B cell (primary cell): Measurements from ENCODE around the gene ACTN3. TPM values are rescaled to one million over a fixed set of nuclear protein-coding genes. Genes with fewer than 3 reads are reported as not detected.
"Not testable (repeated sequence)": the region's sequence is repeated elsewhere in the genome, so short reads cannot be mapped to it uniquely, and the experiment has no call there.

Source experiments
- ATAC-seq: fragments of 200-7000 bp; cut with Tn5 transposase; one replicate; pipeline ENCODE4 v1.10.0; 2021; ENCODE audit warnings: low read depth, mild to moderate bottlenecking, moderate number of reproducible peaks, moderate library complexity
- CTCF ChIA-PET: fragments of 350-600 bp; sonication (Branson Sonifier 250); formaldehyde crosslinking; loops from one replicate; lab custom pipeline; 2021; ENCODE audit warnings: antibody characterized with exemption, inconsistent platforms; lab: Charles Lee
- POLR2A ChIA-PET: fragments of 350-600 bp; sonication (Branson Sonifier 250); formaldehyde crosslinking; loops from one replicate; lab custom pipeline; 2021; ENCODE audit warnings: antibody characterized with exemption; lab: Charles Lee
- DNase-seq: peaks from one replicate; pipeline ENCODE4 v3.0.0; 2013
- H2AFZ ChIP-seq: 2 replicates; pipeline ENCODE4 v1.6.1; 2012; ENCODE audit warnings: mild to moderate bottlenecking, low read depth, low read length; ENCODE audit not compliant: insufficient read depth, poor library complexity, severe bottlenecking
- H3K27ac ChIP-seq, 2 donors: 1 replicate in 1 of 2; 2 replicates in 1 of 2; pipeline ENCODE4 v1.5.1; 2012 to 2013; ENCODE audit warnings: low read length in 2 of 2, mild to moderate bottlenecking in 2 of 2, moderate library complexity in 1 of 2
- H3K27me3 ChIP-seq, 4 experiments: fragments of 200-600 bp in 1 of 4; sonication (generic) in 1 of 4; replicated peaks in 1 of 4; 1 replicate in 2 of 4; 2 replicates in 2 of 4; pipeline versions ENCODE4 v1.6.1 to v1.7.0; 2013 to 2016; ENCODE audit warnings: low read length in 3 of 4, mild to moderate bottlenecking in 2 of 4, mixed read lengths in 1 of 4, moderate library complexity in 1 of 4; ENCODE audit not compliant: insufficient read depth in 4 of 4, control insufficient read depth in 3 of 4; ENCODE audit errors: control extremely low read depth in 1 of 4
- H3K36me3 ChIP-seq, 2 experiments: replicated peaks in 1 of 2; 1 replicate in 1 of 2; 2 replicates in 1 of 2; pipeline versions ENCODE4 v1.6.1 to v1.7.1; 2013; ENCODE audit warnings: low read length in 1 of 2; ENCODE audit not compliant: insufficient read depth in 2 of 2, control insufficient read depth in 1 of 2; ENCODE audit errors: control extremely low read depth in 1 of 2, extremely low read depth in 1 of 2
- H3K4me1 ChIP-seq, 2 donors: fragments of 200-600 bp in 1 of 2; sonication (generic) in 1 of 2; 1 replicate in 1 of 2; 2 replicates in 1 of 2; pipeline versions ENCODE4 v1.5.1 to v1.6.1; 2013 to 2017; ENCODE audit warnings: low read length in 2 of 2; ENCODE audit not compliant: control insufficient read depth in 2 of 2, insufficient read depth in 2 of 2
- H3K4me2 ChIP-seq: replicated peaks from 2 replicates; pipeline ENCODE3; 2012; ENCODE audit warnings: mild to moderate bottlenecking, low read depth, low read length; ENCODE audit not compliant: poor library complexity, severe bottlenecking
- H3K4me3 ChIP-seq, 5 experiments: fragments of 200-600 bp in 1 of 5; sonication (generic) in 1 of 5; 1 replicate in 3 of 5; 2 replicates in 2 of 5; pipeline versions ENCODE4 v1.5.1 to v1.7.0; 2011 to 2016; ENCODE audit warnings: low read length in 4 of 5, mild to moderate bottlenecking in 4 of 5, low read depth in 2 of 5, control low read depth in 1 of 5, moderate library complexity in 1 of 5; ENCODE audit not compliant: insufficient read depth in 1 of 5; ENCODE audit errors: control extremely low read depth in 1 of 5, extremely low read depth in 1 of 5
- H3K79me2 ChIP-seq: fragments of 200-600 bp; sonication (generic); one replicate; pipeline ENCODE4 v1.6.0; 2016; ENCODE audit warnings: low read length; ENCODE audit not compliant: control insufficient read depth, insufficient read depth
- H3K9ac ChIP-seq: fragments of 200-600 bp; sonication (generic); 2 replicates; pipeline ENCODE4 v1.6.1; 2017; ENCODE audit warnings: mild to moderate bottlenecking, low read length, moderate library complexity
- H3K9me3 ChIP-seq, 3 donors: one replicate each; pipeline versions ENCODE4 v1.6.1 to v1.7.1; 2013; ENCODE audit warnings: low read length in 2 of 3; ENCODE audit not compliant: control insufficient read depth in 2 of 3, insufficient read depth in 1 of 3; ENCODE audit errors: control extremely low read depth in 1 of 3
- H4K20me1 ChIP-seq: 2 replicates; pipeline ENCODE4 v1.6.0; 2012; ENCODE audit warnings: mild to moderate bottlenecking, low read length; ENCODE audit not compliant: insufficient read depth, control insufficient read depth, poor library complexity, severe bottlenecking
- H3K27ac Mint-ChIP-seq: one replicate; pipeline ENCODE4 v1.8.0; 2021; ENCODE audit warnings: mixed read lengths
- H3K27me3 Mint-ChIP-seq: one replicate; pipeline ENCODE4 v1.8.0; 2021; ENCODE audit warnings: mixed read lengths
- H3K4me1 Mint-ChIP-seq: one replicate; pipeline ENCODE4 v1.8.0; 2021; ENCODE audit warnings: mixed read lengths
- H3K4me3 Mint-ChIP-seq: one replicate; pipeline ENCODE4 v1.8.0; 2021; ENCODE audit warnings: mixed read lengths
- H3K9me3 Mint-ChIP-seq: one replicate; pipeline ENCODE4 v1.8.0; 2022; ENCODE audit warnings: mixed read lengths; ENCODE audit not compliant: insufficient read depth
- EZH2 ChIP-seq: IDR thresholded peaks from 2 replicates; pipeline ENCODE4 v1.6.1; 2012; ENCODE audit warnings: borderline replicate concordance, low read depth, mild to moderate bottlenecking, moderate library complexity, low read length; ENCODE audit not compliant: insufficient read depth, poor library complexity, severe bottlenecking
- WGBS: methylation state at CpG from one replicate; pipeline ENCODE4 v1.1.5; 2013; ENCODE audit warnings: missing lambda C conversion rate; ENCODE audit not compliant: insufficient coverage; 5-methylcytosine and 5-hydroxymethylcytosine counted together
- intact Hi-C: fragments of 100-400 bp; cut with micrococcal nuclease; formaldehyde crosslinking; loops from one replicate; pipeline ENCODE4 v1.10.0; 2022
- polyA plus RNA-seq: library from polyadenylated mRNA; depleted of rRNA; stranded (reverse); fragments of >200 nt; gene quantifications from 2 replicates; pipeline ENCODE4 v1.2.3, GENCODE V29; 2012
- total RNA-seq, 2 donors: library from RNA; stranded (reverse); fragments of 120-200 nt in 1 of 2; gene quantifications; 1 replicate in 1 of 2; 2 replicates in 1 of 2; pipeline versions ENCODE4 v1.2.3 to v1.2.4, GENCODE V29; 2013 to 2022
- TF ChIP-seq, protein P1 (sequence below): fragments of 200-600 bp; IDR thresholded peaks from one replicate; pipeline ENCODE4 v1.8.0; 2022; ENCODE audit warnings: antibody characterized with exemption, mild to moderate bottlenecking

ACTN3 gene
- total and polyA plus RNA-seq, 2 donors (not counting 1 experiment from before 2014, with no cell fraction given): 0.22 TPM; not detected in 1

DNA sequence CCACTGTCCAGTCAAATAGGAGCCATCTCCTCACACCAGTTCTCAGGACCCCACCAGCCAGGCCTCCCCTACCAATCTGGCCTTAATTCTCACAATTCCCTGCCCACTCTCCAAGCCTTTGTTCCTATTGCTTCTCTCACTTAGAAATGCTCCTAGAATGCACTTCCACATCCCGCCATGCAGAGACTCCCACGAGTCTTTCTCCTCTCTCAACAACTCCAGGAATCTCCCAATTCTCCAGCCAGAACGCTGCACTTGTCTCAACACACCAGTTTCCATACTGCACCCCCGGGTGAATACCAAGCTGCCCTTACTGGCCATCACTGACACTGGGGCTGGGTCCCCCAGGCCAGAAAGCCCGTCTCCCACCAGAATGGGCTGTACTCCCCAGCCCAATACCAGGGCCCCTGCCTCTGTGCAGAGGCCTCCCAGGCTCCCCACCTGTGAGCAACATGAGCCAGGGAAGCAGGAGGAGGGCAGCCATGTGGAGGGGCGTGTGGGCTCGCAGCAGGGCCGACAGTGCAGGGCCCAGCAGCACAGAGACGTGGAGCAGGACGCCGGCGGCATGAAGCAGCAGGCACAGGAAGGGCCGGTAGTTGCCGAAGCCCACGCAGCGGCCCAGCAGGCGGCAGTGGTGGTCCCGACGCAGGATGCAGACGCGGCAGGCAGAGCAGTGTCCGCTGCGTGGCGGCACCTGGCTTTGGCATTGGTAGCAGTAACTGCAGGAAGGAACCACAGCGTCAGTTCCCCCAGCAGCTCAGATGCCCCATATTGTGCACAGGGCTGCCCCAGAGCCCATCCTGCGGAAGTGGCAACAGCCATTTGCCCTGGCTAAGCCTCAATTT lies 3.2 kb upstream of the ACTN3 start:
- peaks cover 26 to 34% of the 10 kb centered on the region in 2 donors for H3K4me1 ChIP-seq
- no peaks in the 10 kb centered on the region for H3K9me3 ChIP-seq
- H3K36me3 ChIP-seq: peaks cover 0 to 27% of the 10 kb centered on the region in 2 experiments
- 19% methylated on average over 25 of the region's 26 CpGs for WGBS
- peaks cover 42% of the 10 kb centered on the region for H3K4me1 Mint-ChIP-seq
- peak overlapping the region; percentile 61 to 91 for H3K27ac ChIP-seq
- peak overlapping the region in 3 of 5 experiments; percentile 24 to 45 (median 27) for H3K4me3 ChIP-seq
- ChIA-PET CTCF (interaction anchor here (1.1 to 6.4 kb wide), 2 partner anchors 135 to 137 kb away, joined by 3 to 58 read pairs; partner anchors contain the start of gene RBM4B), POLR2A (no interaction called here)
- H3K4me2 ChIP-seq: peak overlapping the region; percentile 100
- H3K27me3 Mint-ChIP-seq: no peaks in the 10 kb centered on the region
- no peaks in the 10 kb centered on the region for H4K20me1 ChIP-seq
- peak overlapping the region; percentile 72 for H2AFZ ChIP-seq
- intact Hi-C loops: loop anchor here (1.0 kb wide), 1 partner anchor 135 kb away; no protein-coding TSS in a partner anchor
- DNase-seq (peak; percentile 88), ATAC-seq (peak; percentile 59)
- no peaks in the 10 kb centered on the region for H3K9me3 Mint-ChIP-seq
- peak overlapping the region; percentile 33 for H3K9ac ChIP-seq
- no peak for TF ChIP-seq EZH2
- TF ChIP-seq, protein P1, sequence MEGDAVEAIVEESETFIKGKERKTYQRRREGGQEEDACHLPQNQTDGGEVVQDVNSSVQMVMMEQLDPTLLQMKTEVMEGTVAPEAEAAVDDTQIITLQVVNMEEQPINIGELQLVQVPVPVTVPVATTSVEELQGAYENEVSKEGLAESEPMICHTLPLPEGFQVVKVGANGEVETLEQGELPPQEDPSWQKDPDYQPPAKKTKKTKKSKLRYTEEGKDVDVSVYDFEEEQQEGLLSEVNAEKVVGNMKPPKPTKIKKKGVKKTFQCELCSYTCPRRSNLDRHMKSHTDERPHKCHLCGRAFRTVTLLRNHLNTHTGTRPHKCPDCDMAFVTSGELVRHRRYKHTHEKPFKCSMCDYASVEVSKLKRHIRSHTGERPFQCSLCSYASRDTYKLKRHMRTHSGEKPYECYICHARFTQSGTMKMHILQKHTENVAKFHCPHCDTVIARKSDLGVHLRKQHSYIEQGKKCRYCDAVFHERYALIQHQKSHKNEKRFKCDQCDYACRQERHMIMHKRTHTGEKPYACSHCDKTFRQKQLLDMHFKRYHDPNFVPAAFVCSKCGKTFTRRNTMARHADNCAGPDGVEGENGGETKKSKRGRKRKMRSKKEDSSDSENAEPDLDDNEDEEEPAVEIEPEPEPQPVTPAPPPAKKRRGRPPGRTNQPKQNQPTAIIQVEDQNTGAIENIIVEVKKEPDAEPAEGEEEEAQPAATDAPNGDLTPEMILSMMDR: peak; percentile 67
- no peaks in the 10 kb centered on the region for H3K27me3 ChIP-seq
- peaks cover 10% of the 10 kb centered on the region for H3K79me2 ChIP-seq
- H3K27ac Mint-ChIP-seq: peak overlapping the region; percentile 89
- peak overlapping the region; percentile 84 for H3K4me3 Mint-ChIP-seq

- H4K20me1 ChIP-seq, H3K79me2 ChIP-seq, intact Hi-C loops, H3K27me3 Mint-ChIP-seq, H3K9me3 Mint-ChIP-seq, H3K9me3 ChIP-seq, H3K27me3 ChIP-seq, ATAC-seq, DNase-seq: not testable (repeated sequence)
- Mint-ChIP-seq H3K4me1 (peaks cover 42% of the 10 kb centered on the region), H3K4me3 (peak overlapping the region; percentile 95), H3K27ac (peak overlapping the region; percentile 89)
- peak overlapping the region; percentile 96 for H3K9ac ChIP-seq
- peak overlapping the region; percentile 100 for H3K4me2 ChIP-seq
- peaks cover 0 to 20% of the 10 kb centered on the region in 2 experiments for H3K36me3 ChIP-seq
- peaks cover 26 to 34% of the 10 kb centered on the region in 2 donors for H3K4me1 ChIP-seq
- H2AFZ ChIP-seq: peak overlapping the region; percentile 83
- 47% methylated on average over 3 of the region's 14 CpGs for WGBS
- H3K4me3 ChIP-seq: peak overlapping the region; percentile 74 to 89 (median 83)
- POLR2A ChIA-PET: interaction anchor here (1.5 kb wide), 1 partner anchor 94 kb away, joined by 3 read pairs; no protein-coding TSS in a partner anchor
- CTCF ChIA-PET: interaction anchor here (1.1 to 6.4 kb wide), 4 partner anchors 93 to 138 kb away, joined by 3 to 58 read pairs (median 6); partner anchors contain the start of genes RBM4 and RBM4B
- H3K27ac ChIP-seq: peak overlapping the region; percentile 51 to 91
These were observed 1.8 kb upstream of the ACTN3 start for GRCh38 chr11:66544952-66545351.
